Measurements from ENCODE around the gene TNS3.

TNS3 gene

DNA sequence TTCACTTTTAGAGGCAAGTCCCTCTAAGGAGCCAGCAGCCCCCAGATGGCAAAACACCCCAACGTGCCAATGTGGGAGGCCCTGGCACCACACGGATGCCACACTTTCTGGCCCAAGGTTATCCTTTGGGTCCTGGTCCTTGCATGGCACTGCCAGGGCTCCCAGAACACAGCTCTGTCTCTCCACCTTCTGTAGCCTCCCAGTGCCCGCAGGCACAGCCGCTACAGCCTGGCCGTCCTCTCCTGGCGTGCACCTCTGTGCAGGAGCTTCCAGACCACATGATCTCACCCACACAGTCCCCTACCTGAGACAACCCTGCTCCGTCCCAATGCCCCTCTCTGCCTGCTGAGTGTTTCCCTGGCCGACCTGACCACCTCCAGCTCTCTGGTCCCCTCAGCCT lies 215.0 kb downstream of the TNS3 start:
- no peaks in the 10 kb centered on the region for H3K9me3 ChIP-seq (ENCODE audit: control extremely low read depth in 1 of 5, control insufficient read depth in 4 of 5, insufficient read depth in 2 of 5, low read depth in 1 of 5, low read length in 4 of 5)
- H3K4me3 ChIP-seq (ENCODE audit: control insufficient read depth in 1 of 7, extremely low read depth in 1 of 7, insufficient read depth in 4 of 7, low read depth in 2 of 7, low read length in 6 of 7), result no peak overlapping the region
- H3K36me3 ChIP-seq (ENCODE audit: control insufficient read depth in 4 of 4, insufficient read depth in 4 of 4, low read length in 3 of 4), result peaks cover 14 to 78% (median 47%) of the 10 kb centered on the region in 4 experiments
- ChIA-PET CTCF (no interaction called here), POLR2A (no interaction called here)
- no peak for DNase-seq
- H3K27me3 ChIP-seq (replicated peaks in 2 of 5; ENCODE audit: control insufficient read depth in 4 of 5, insufficient read depth in 5 of 5, low read length in 4 of 5), result no peaks in the 10 kb centered on the region
- 100% methylated on average over 8 of the region's 8 CpGs for WGBS (ENCODE audit: insufficient coverage)
- H3K4me1 ChIP-seq (ENCODE audit: control extremely low read depth in 1 of 4, control insufficient read depth in 4 of 4, insufficient read depth in 4 of 4, low read length in 3 of 4), result no peaks in the 10 kb centered on the region
- no peak overlapping the region for H3K27ac ChIP-seq (ENCODE audit: insufficient read depth in 1 of 2, low read depth in 1 of 2, low read length in 2 of 2, poor library complexity in 1 of 2, severe bottlenecking in 2 of 2)

GRCh38 chr7:47366211-47366610 lies 215.7 kb downstream of the TNS3 start:
- 98% methylated on average over 4 of the region's 7 CpGs for WGBS (ENCODE audit: insufficient coverage)
- no peak overlapping the region for H3K4me3 ChIP-seq (ENCODE audit: control insufficient read depth in 1 of 7, extremely low read depth in 1 of 7, insufficient read depth in 4 of 7, low read depth in 2 of 7, low read length in 6 of 7)
- H3K36me3 ChIP-seq (ENCODE audit: control insufficient read depth in 4 of 4, insufficient read depth in 4 of 4, low read length in 3 of 4), result peaks cover 14 to 78% (median 49%) of the 10 kb centered on the region in 4 experiments
- H3K27me3 ChIP-seq (replicated peaks in 2 of 5; ENCODE audit: control insufficient read depth in 4 of 5, insufficient read depth in 5 of 5, low read length in 4 of 5), result no peaks in the 10 kb centered on the region
- no peak overlapping the region for H3K27ac ChIP-seq (ENCODE audit: insufficient read depth in 1 of 2, low read depth in 1 of 2, low read length in 2 of 2, poor library complexity in 1 of 2, severe bottlenecking in 2 of 2)
- DNase-seq, result no peak
- H3K4me1 ChIP-seq (ENCODE audit: control extremely low read depth in 1 of 4, control insufficient read depth in 4 of 4, insufficient read depth in 4 of 4, low read length in 3 of 4), result no peaks in the 10 kb centered on the region
- ChIA-PET POLR2A (no interaction called here), CTCF (no interaction called here)
- H3K9me3 ChIP-seq (ENCODE audit: control extremely low read depth in 1 of 5, control insufficient read depth in 4 of 5, insufficient read depth in 2 of 5, low read depth in 1 of 5, low read length in 4 of 5), result no peaks in the 10 kb centered on the region

DNA sequence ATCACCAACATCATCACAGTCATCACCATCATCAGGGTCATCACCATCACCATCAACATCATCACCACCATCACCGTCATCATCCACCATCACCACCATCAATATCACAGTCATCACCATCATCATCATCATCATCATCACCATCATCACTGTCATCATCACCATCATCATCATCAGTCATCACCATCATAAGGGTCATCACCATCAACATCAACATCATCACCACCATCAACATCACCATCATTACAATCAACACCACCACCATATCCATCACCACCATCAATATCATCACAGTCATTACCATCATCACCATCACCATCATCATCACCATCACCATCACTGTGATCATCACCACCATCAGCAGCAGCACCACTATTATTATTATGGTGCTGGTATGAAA lies 218.9 kb downstream of the TNS3 start:
- CTCF ChIA-PET, result no interaction called here
- no peaks in the 10 kb centered on the region for H3K27me3 ChIP-seq (replicated peaks in 2 of 5; ENCODE audit: control insufficient read depth in 4 of 5, insufficient read depth in 5 of 5, low read length in 4 of 5)

GRCh38 chr7:47361746-47362215 lies 220.1 kb downstream of the TNS3 start:
- Histone ChIP-seq H3K4me3 (ENCODE audit: control insufficient read depth in 1 of 7, extremely low read depth in 1 of 7, insufficient read depth in 4 of 7, low read depth in 2 of 7, low read length in 6 of 7) (no peak overlapping the region), H3K36me3 (ENCODE audit: control insufficient read depth in 4 of 4, insufficient read depth in 4 of 4, low read length in 3 of 4) (peaks cover 10 to 62% (median 35%) of the 10 kb centered on the region in 4 experiments), H3K4me1 (ENCODE audit: control extremely low read depth in 1 of 4, control insufficient read depth in 4 of 4, insufficient read depth in 4 of 4, low read length in 3 of 4) (no peaks in the 10 kb centered on the region), H3K27me3 (replicated peaks in 2 of 5; ENCODE audit: control insufficient read depth in 4 of 5, insufficient read depth in 5 of 5, low read length in 4 of 5) (no peaks in the 10 kb centered on the region), H3K27ac (ENCODE audit: insufficient read depth in 1 of 2, low read depth in 1 of 2, low read length in 2 of 2, poor library complexity in 1 of 2, severe bottlenecking in 2 of 2) (no peak overlapping the region), H3K9me3 (ENCODE audit: control extremely low read depth in 1 of 5, control insufficient read depth in 4 of 5, insufficient read depth in 2 of 5, low read depth in 1 of 5, low read length in 4 of 5) (no peaks in the 10 kb centered on the region)
- DNase-seq, result no peak
- ChIA-PET POLR2A (no interaction called here), CTCF (no interaction called here)
- WGBS (ENCODE audit: insufficient coverage), result 89% methylated on average over 2 of the region's 4 CpGs

More for the DNA sequence above, 218.9 kb downstream of the TNS3 start:
- Histone ChIP-seq H3K9me3 (ENCODE audit: control extremely low read depth in 1 of 5, control insufficient read depth in 4 of 5, insufficient read depth in 2 of 5, low read depth in 1 of 5, low read length in 4 of 5) (no peaks in the 10 kb centered on the region), H3K4me3 (ENCODE audit: control insufficient read depth in 1 of 7, extremely low read depth in 1 of 7, insufficient read depth in 4 of 7, low read depth in 2 of 7, low read length in 6 of 7) (no peak overlapping the region), H3K36me3 (ENCODE audit: control insufficient read depth in 4 of 4, insufficient read depth in 4 of 4, low read length in 3 of 4) (peaks cover 10 to 74% (median 40%) of the 10 kb centered on the region in 4 experiments), H3K4me1 (ENCODE audit: control extremely low read depth in 1 of 4, control insufficient read depth in 4 of 4, insufficient read depth in 4 of 4, low read length in 3 of 4) (no peaks in the 10 kb centered on the region), H3K27ac (ENCODE audit: insufficient read depth in 1 of 2, low read depth in 1 of 2, low read length in 2 of 2, poor library complexity in 1 of 2, severe bottlenecking in 2 of 2) (no peak overlapping the region)
- POLR2A ChIA-PET, result no interaction called here
- DNase-seq, result no peak
- 90% methylated on average over 1 of the region's 1 CpG for WGBS (ENCODE audit: insufficient coverage)

GRCh38 chr7:47361236-47361635 lies 220.7 kb downstream of the TNS3 start:
- 98% methylated on average over 4 of the region's 5 CpGs for WGBS (ENCODE audit: insufficient coverage)
- DNase-seq, result no peak
- H3K27me3 ChIP-seq (replicated peaks in 2 of 5; ENCODE audit: control insufficient read depth in 4 of 5, insufficient read depth in 5 of 5, low read length in 4 of 5), result no peaks in the 10 kb centered on the region
- ChIA-PET CTCF (no interaction called here), POLR2A (no interaction called here)
- H3K36me3 ChIP-seq (ENCODE audit: control insufficient read depth in 4 of 4, insufficient read depth in 4 of 4, low read length in 3 of 4), result peaks cover 8 to 56% (median 32%) of the 10 kb centered on the region in 4 experiments
- no peak overlapping the region for H3K27ac ChIP-seq (ENCODE audit: insufficient read depth in 1 of 2, low read depth in 1 of 2, low read length in 2 of 2, poor library complexity in 1 of 2, severe bottlenecking in 2 of 2)
- H3K9me3 ChIP-seq (ENCODE audit: control extremely low read depth in 1 of 5, control insufficient read depth in 4 of 5, insufficient read depth in 2 of 5, low read depth in 1 of 5, low read length in 4 of 5), result no peaks in the 10 kb centered on the region
- H3K4me1 ChIP-seq (ENCODE audit: control extremely low read depth in 1 of 4, control insufficient read depth in 4 of 4, insufficient read depth in 4 of 4, low read length in 3 of 4), result no peaks in the 10 kb centered on the region
- H3K4me3 ChIP-seq (ENCODE audit: control insufficient read depth in 1 of 7, extremely low read depth in 1 of 7, insufficient read depth in 4 of 7, low read depth in 2 of 7, low read length in 6 of 7), result no peak overlapping the region

DNA sequence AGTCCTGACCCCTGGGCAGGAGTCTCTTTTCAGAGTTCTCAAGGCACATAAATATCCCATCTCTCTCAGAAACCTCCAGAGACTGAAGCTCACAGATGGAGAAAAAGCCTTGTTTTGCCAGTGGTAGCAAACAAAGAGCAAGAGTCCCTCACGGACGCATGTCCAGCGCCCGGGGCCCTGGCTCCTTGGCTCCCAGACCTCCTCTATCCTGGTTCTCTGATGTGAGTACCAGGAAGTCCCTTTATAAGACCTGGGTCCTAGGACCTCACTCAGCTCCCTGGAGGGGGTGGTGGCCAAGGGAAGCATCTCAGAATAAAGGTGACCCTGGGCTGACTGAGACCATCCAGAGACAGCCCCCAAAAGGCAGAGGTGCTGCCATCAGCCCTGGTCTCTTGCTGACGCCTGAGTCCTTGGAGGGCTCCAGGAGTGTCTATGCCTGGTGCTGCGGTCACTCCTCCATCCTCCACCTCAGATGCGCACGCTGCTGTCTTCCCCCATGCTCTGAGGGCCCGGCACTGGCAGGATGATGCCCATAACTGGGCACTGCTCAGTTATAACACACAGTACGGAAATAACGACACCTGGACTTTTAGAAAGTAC lies 221.5 kb downstream of the TNS3 start:
- H3K27me3 ChIP-seq (replicated peaks in 2 of 5; ENCODE audit: control insufficient read depth in 4 of 5, insufficient read depth in 5 of 5, low read length in 4 of 5), result no peaks in the 10 kb centered on the region
- 97% methylated on average over 11 of the region's 11 CpGs for WGBS (ENCODE audit: insufficient coverage)
- no peak overlapping the region for H3K27ac ChIP-seq (ENCODE audit: insufficient read depth in 1 of 2, low read depth in 1 of 2, low read length in 2 of 2, poor library complexity in 1 of 2, severe bottlenecking in 2 of 2)
- no peaks in the 10 kb centered on the region for H3K4me1 ChIP-seq (ENCODE audit: control extremely low read depth in 1 of 4, control insufficient read depth in 4 of 4, insufficient read depth in 4 of 4, low read length in 3 of 4)
- ChIA-PET POLR2A (no interaction called here), CTCF (interaction anchor here (0.6 to 1.2 kb wide), 2 partner anchors 13 to 627 kb away, joined by 3 to 4 read pairs; no protein-coding TSS in a partner anchor)
- H3K4me3 ChIP-seq (ENCODE audit: control insufficient read depth in 1 of 7, extremely low read depth in 1 of 7, insufficient read depth in 4 of 7, low read depth in 2 of 7, low read length in 6 of 7), result no peak overlapping the region
- H3K9me3 ChIP-seq (ENCODE audit: control extremely low read depth in 1 of 5, control insufficient read depth in 4 of 5, insufficient read depth in 2 of 5, low read depth in 1 of 5, low read length in 4 of 5), result no peaks in the 10 kb centered on the region
- DNase-seq, result no peak
- H3K36me3 ChIP-seq (ENCODE audit: control insufficient read depth in 4 of 4, insufficient read depth in 4 of 4, low read length in 3 of 4), result peaks cover 8 to 51% (median 30%) of the 10 kb centered on the region in 4 experiments

- ChIA-PET CTCF (no interaction called here), POLR2A (no interaction called here)
- H3K4me1 ChIP-seq (ENCODE audit: control extremely low read depth in 1 of 4, control insufficient read depth in 4 of 4, insufficient read depth in 4 of 4, low read length in 3 of 4), result peaks cover 0 to 5% (median 0%) of the 10 kb centered on the region in 4 experiments
- H3K4me3 ChIP-seq (ENCODE audit: control insufficient read depth in 1 of 7, extremely low read depth in 1 of 7, insufficient read depth in 4 of 7, low read depth in 2 of 7, low read length in 6 of 7), result no peak overlapping the region
- peaks cover 8 to 51% (median 29%) of the 10 kb centered on the region in 4 experiments for H3K36me3 ChIP-seq (ENCODE audit: control insufficient read depth in 4 of 4, insufficient read depth in 4 of 4, low read length in 3 of 4)
- 100% methylated on average over 4 of the region's 8 CpGs for WGBS (ENCODE audit: insufficient coverage)
- no peaks in the 10 kb centered on the region for H3K9me3 ChIP-seq (ENCODE audit: control extremely low read depth in 1 of 5, control insufficient read depth in 4 of 5, insufficient read depth in 2 of 5, low read depth in 1 of 5, low read length in 4 of 5)
- no peak overlapping the region for H3K27ac ChIP-seq (ENCODE audit: insufficient read depth in 1 of 2, low read depth in 1 of 2, low read length in 2 of 2, poor library complexity in 1 of 2, severe bottlenecking in 2 of 2)
- no peaks in the 10 kb centered on the region for H3K27me3 ChIP-seq (replicated peaks in 2 of 5; ENCODE audit: control insufficient read depth in 4 of 5, insufficient read depth in 5 of 5, low read length in 4 of 5)
- DNase-seq, result no peak
Measured at GRCh38 chr7:47358944-47359588, 222.8 kb downstream of the TNS3 start.
